ENCODE data around the gene NAPA.
A peak's percentile ranks its signal among the peaks of the same experiment; 100 is the strongest.

NAPA gene

GRCh38 chr19:47481460-47482052, 33.3 kb downstream of the NAPA start:
- no peak overlapping the region for H3K4me3 ChIP-seq (ENCODE audit: low read depth, low read length)
- no peak overlapping the region for H3K27ac ChIP-seq
- H3K27me3 ChIP-seq (replicated peaks), result no peaks in the 10 kb centered on the region
- TF ChIP-seq CTCF (IDR thresholded peaks at IDR 0.05; ENCODE audit: low read depth, low read length, missing control alignments), result no peak
- DNase-seq, result no peak
- no peaks in the 10 kb centered on the region for H3K36me3 ChIP-seq (replicated peaks)
- in situ Hi-C loops (cut with HindIII; ENCODE audit: low pct_ligation_motif_present, low sequenced_read_pairs), result no loop called here

GRCh38 chr19:47480658-47481057, 34.2 kb downstream of the NAPA start:
- Histone ChIP-seq H3K27ac (no peak overlapping the region), H3K27me3 (replicated peaks) (no peaks in the 10 kb centered on the region), H3K4me3 (ENCODE audit: low read depth, low read length) (no peak overlapping the region), H3K36me3 (replicated peaks) (no peaks in the 10 kb centered on the region)
- DNase-seq, result no peak
- no peak for TF ChIP-seq CTCF (IDR thresholded peaks at IDR 0.05; ENCODE audit: low read depth, low read length, missing control alignments)
- in situ Hi-C loops (cut with HindIII; ENCODE audit: low pct_ligation_motif_present, low sequenced_read_pairs), result no loop called here

GRCh38 chr19:47479701-47480503, 35.0 kb downstream of the NAPA start:
- H3K27me3 ChIP-seq (replicated peaks), result no peaks in the 10 kb centered on the region
- TF ChIP-seq CTCF (IDR thresholded peaks at IDR 0.05; ENCODE audit: low read depth, low read length, missing control alignments), result no peak
- in situ Hi-C loops (cut with HindIII; ENCODE audit: low pct_ligation_motif_present, low sequenced_read_pairs), result no loop called here
- no peak for DNase-seq
- no peaks in the 10 kb centered on the region for H3K36me3 ChIP-seq (replicated peaks)
- peak overlapping the region; percentile 26 for H3K4me3 ChIP-seq (ENCODE audit: low read depth, low read length)
- no peak overlapping the region for H3K27ac ChIP-seq

- H3K36me3 ChIP-seq (replicated peaks), result no peaks in the 10 kb centered on the region
- peaks cover 5% of the 10 kb centered on the region for H3K27me3 ChIP-seq (replicated peaks)
- no peak overlapping the region for H3K27ac ChIP-seq
- in situ Hi-C loops (cut with HindIII; ENCODE audit: low pct_ligation_motif_present, low sequenced_read_pairs), result no loop called here
- no peak overlapping the region for H3K4me3 ChIP-seq (ENCODE audit: low read depth, low read length)
- TF ChIP-seq CTCF (IDR thresholded peaks at IDR 0.05; ENCODE audit: low read depth, low read length, missing control alignments), result no peak
- DNase-seq, result no peak
Measured at GRCh38 chr19:47476438-47476972, 38.4 kb downstream of the NAPA start.

DNA sequence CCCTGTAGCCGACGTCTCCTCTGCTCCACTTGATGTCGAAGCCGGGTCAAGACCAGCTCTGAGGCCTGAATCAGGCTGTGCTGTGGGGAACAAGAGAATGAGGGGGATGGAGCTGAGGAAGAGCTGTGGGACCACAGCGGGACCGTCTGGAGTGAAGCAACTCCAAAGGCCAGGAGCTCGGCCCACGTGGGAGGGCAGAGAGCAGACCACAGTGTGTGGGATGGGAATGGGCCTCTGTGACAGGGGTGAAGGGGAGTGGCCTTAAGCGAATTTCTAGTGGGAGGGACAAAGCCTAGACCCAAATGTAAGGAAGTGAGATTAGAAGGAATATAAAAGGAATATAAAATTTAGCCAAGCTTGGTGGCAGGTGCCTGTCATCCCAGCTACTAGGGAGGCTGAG, 39.4 kb downstream of the NAPA start:
- in situ Hi-C loops (cut with HindIII; ENCODE audit: low pct_ligation_motif_present, low sequenced_read_pairs), result no loop called here
- no peak overlapping the region for H3K27ac ChIP-seq
- no peak overlapping the region for H3K4me3 ChIP-seq (ENCODE audit: low read depth, low read length)
- no peak for DNase-seq
- H3K27me3 ChIP-seq (replicated peaks), result peaks cover 15% of the 10 kb centered on the region
- no peaks in the 10 kb centered on the region for H3K36me3 ChIP-seq (replicated peaks)
- TF ChIP-seq CTCF (IDR thresholded peaks at IDR 0.05; ENCODE audit: low read depth, low read length, missing control alignments), result no peak

Measured in brain microvascular endothelial cell (primary cell).